ENCODE data around the gene TNFRSF21. TPM values are rescaled to one million over a fixed set of nuclear protein-coding genes. Genes with fewer than 3 reads are reported as not detected.

TNFRSF21 gene
- total RNA-seq, 2 experiments from 2014 or later, result 28.1 to 36.5 TPM

DNA sequence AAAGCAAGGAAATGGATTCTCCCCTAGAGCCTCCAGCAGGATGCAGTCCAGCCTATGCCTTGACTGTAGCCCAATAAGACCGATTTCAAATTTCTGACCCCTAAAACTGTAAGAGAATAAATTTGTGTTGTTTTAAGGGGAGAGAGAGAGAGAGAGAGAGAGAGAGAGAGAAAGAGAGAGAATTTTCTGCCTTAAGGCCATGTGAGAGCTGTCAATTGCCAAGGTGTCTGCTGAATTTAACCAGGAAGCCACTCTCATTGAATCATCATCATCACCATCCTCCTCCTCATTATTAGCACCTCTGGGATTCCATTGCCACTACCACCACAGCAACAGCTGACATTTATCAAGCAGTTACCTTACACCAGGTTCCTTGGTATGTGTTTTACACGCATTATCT is 27.8 kb upstream of the TNFRSF21 start:
- POLR2A ChIA-PET, result interaction anchor here (0.7 to 4.6 kb wide), 8 partner anchors 8 to 142 kb away, joined by 3 to 28 read pairs (median 4); no protein-coding TSS in a partner anchor
- Histone ChIP-seq H4K20me1 (ENCODE audit: insufficient read depth, low read length) (no peaks in the 10 kb centered on the region), H2AFZ (ENCODE audit: low read length) (peak overlapping the region; percentile 9; the same call in 1 of the 2 replicates), H3K4me1 (ENCODE audit: insufficient read depth, low read length, poor library complexity, severe bottlenecking) (peaks cover 38% of the 10 kb centered on the region), H3K9me3 (ENCODE audit: low read length) (no peaks in the 10 kb centered on the region), H3K79me2 (ENCODE audit: insufficient read depth, low read depth, low read length) (no peaks in the 10 kb centered on the region), H3K4me3 (ENCODE audit: low read depth, low read length, poor library complexity, severe bottlenecking) (no peak overlapping the region), H3K27ac (ENCODE audit: low read depth, low read length, poor library complexity, severe bottlenecking) (no peak overlapping the region), H3K4me2 (ENCODE audit: low read length) (no peak overlapping the region), H3K9me2 (ENCODE audit: insufficient read depth, low read length) (no peaks in the 10 kb centered on the region), H3K36me3 (ENCODE audit: insufficient read depth, low read length) (no peaks in the 10 kb centered on the region)
- CTCF ChIA-PET (ENCODE audit: unreplicated experiment), result interaction anchor here (1.5 kb wide), 1 partner anchor 18 kb away, joined by 4 read pairs; no protein-coding TSS in a partner anchor
- BruUV-seq (replicated peaks), result no TSS peak
- TF ChIP-seq, protein P1, sequence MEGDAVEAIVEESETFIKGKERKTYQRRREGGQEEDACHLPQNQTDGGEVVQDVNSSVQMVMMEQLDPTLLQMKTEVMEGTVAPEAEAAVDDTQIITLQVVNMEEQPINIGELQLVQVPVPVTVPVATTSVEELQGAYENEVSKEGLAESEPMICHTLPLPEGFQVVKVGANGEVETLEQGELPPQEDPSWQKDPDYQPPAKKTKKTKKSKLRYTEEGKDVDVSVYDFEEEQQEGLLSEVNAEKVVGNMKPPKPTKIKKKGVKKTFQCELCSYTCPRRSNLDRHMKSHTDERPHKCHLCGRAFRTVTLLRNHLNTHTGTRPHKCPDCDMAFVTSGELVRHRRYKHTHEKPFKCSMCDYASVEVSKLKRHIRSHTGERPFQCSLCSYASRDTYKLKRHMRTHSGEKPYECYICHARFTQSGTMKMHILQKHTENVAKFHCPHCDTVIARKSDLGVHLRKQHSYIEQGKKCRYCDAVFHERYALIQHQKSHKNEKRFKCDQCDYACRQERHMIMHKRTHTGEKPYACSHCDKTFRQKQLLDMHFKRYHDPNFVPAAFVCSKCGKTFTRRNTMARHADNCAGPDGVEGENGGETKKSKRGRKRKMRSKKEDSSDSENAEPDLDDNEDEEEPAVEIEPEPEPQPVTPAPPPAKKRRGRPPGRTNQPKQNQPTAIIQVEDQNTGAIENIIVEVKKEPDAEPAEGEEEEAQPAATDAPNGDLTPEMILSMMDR (conservative IDR thresholded peaks at IDR 0.05; ENCODE audit: low read length), result no peak
- TF ChIP-seq EZH2phosphoT487 (IDR thresholded peaks at IDR 0.05; ENCODE audit: borderline replicate concordance, low read depth, low read length), result no peak
- no peak for DNase-seq (ENCODE audit: low spot score)
- intact Hi-C loops (cut with micrococcal nuclease; ENCODE audit: unreplicated experiment), result no loop called here

DNA sequence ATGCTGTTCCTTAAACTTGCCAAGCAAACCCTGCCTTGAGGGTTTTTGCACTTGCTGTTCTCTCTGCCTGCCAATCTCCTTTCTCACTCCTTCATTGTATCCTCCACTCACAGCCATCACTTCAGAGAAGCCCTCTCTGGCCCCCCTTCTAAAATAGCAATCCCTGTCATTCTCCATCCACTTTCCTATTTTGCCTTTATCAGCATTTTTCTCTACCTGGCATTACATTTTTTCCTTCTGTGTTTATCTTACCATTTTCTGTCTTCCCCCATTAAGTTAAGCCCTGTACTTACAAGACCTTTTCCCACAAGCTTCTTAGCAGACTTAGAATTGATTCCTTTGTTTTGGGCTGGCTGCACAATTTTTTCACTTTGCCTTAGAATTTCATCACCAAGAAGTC is 26.6 kb upstream of the TNFRSF21 start:
- no peaks in the 10 kb centered on the region for H3K79me2 ChIP-seq (ENCODE audit: insufficient read depth, low read depth, low read length)
- no peak overlapping the region for H3K27ac ChIP-seq (ENCODE audit: low read depth, low read length, poor library complexity, severe bottlenecking)
- H3K4me1 ChIP-seq (ENCODE audit: insufficient read depth, low read length, poor library complexity, severe bottlenecking), result peaks cover 38% of the 10 kb centered on the region
- no peaks in the 10 kb centered on the region for H3K36me3 ChIP-seq (ENCODE audit: insufficient read depth, low read length)
- ChIA-PET CTCF (ENCODE audit: unreplicated experiment) (interaction anchor here (1.5 kb wide), 1 partner anchor 19 kb away, joined by 4 read pairs; no protein-coding TSS in a partner anchor), POLR2A (interaction anchor here (0.6 to 4.6 kb wide), 7 partner anchors 11 to 292 kb away, joined by 3 to 28 read pairs (median 7); no protein-coding TSS in a partner anchor)
- no peaks in the 10 kb centered on the region for H3K9me2 ChIP-seq (ENCODE audit: insufficient read depth, low read length)
- TF ChIP-seq, protein P1 (conservative IDR thresholded peaks at IDR 0.05; ENCODE audit: low read length), result no peak
- no peak for TF ChIP-seq EZH2phosphoT487 (IDR thresholded peaks at IDR 0.05; ENCODE audit: borderline replicate concordance, low read depth, low read length)
- peak overlapping the region; percentile 58; the same call in 1 of the 2 replicates for H3K4me2 ChIP-seq (ENCODE audit: low read length)
- peak overlapping the region; percentile 88; the same call in 1 of the 2 replicates for H2AFZ ChIP-seq (ENCODE audit: low read length)
- BruUV-seq (replicated peaks), result no TSS peak
- no peak overlapping the region for H3K4me3 ChIP-seq (ENCODE audit: low read depth, low read length, poor library complexity, severe bottlenecking)
- no peak for DNase-seq (ENCODE audit: low spot score)
- H4K20me1 ChIP-seq (ENCODE audit: insufficient read depth, low read length), result no peaks in the 10 kb centered on the region
- intact Hi-C loops (cut with micrococcal nuclease; ENCODE audit: unreplicated experiment), result no loop called here
- no peaks in the 10 kb centered on the region for H3K9me3 ChIP-seq (ENCODE audit: low read length)

DNA sequence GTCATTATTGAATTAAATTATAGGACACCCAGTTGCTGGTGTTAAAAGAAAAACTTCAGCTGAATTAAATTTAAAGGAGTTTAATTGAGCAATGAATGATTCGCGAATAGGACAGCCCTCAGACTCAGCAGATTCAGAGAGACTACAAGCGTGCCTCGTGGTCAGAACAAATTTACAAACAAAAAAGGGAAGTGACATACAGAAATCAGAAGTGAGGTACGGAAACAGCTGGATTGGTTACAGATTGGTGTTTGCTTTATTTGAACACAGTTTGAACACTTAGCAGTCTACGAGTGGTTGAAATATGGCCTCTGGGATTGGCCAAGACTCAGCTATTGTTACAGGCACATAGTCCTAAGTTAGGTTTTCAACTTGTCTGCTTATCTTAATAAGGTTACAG is 25.8 kb upstream of the TNFRSF21 start:
- H3K9me3 ChIP-seq (ENCODE audit: low read length), result no peaks in the 10 kb centered on the region
- CTCF ChIA-PET (ENCODE audit: unreplicated experiment), result no interaction called here
- H3K4me3 ChIP-seq (ENCODE audit: low read depth, low read length, poor library complexity, severe bottlenecking), result peak overlapping the region; percentile 19
- peak overlapping the region; percentile 70 for H3K27ac ChIP-seq (ENCODE audit: low read depth, low read length, poor library complexity, severe bottlenecking)
- TF ChIP-seq, protein P1 (conservative IDR thresholded peaks at IDR 0.05; ENCODE audit: low read length), result no peak
- TF ChIP-seq EZH2phosphoT487 (IDR thresholded peaks at IDR 0.05; ENCODE audit: borderline replicate concordance, low read depth, low read length), result no peak
- peaks cover 38% of the 10 kb centered on the region for H3K4me1 ChIP-seq (ENCODE audit: insufficient read depth, low read length, poor library complexity, severe bottlenecking)
- no peaks in the 10 kb centered on the region for H3K36me3 ChIP-seq (ENCODE audit: insufficient read depth, low read length)
- DNase-seq (ENCODE audit: low spot score), result peak; percentile 84
- BruUV-seq (replicated peaks), result no TSS peak
- no peaks in the 10 kb centered on the region for H4K20me1 ChIP-seq (ENCODE audit: insufficient read depth, low read length)
- peak overlapping the region; percentile 58 for H3K4me2 ChIP-seq (ENCODE audit: low read length)
- H3K79me2 ChIP-seq (ENCODE audit: insufficient read depth, low read depth, low read length), result no peaks in the 10 kb centered on the region
- H3K9me2 ChIP-seq (ENCODE audit: insufficient read depth, low read length), result no peaks in the 10 kb centered on the region
- intact Hi-C loops (cut with micrococcal nuclease; ENCODE audit: unreplicated experiment), result loop anchor here (1.0 kb wide), 1 partner anchor 25 kb away; no protein-coding TSS in a partner anchor
- H2AFZ ChIP-seq (ENCODE audit: low read length), result peak overlapping the region; percentile 88
- POLR2A ChIA-PET, result interaction anchor here (0.6 to 4.6 kb wide), 12 partner anchors 10 to 274 kb away, joined by 3 to 28 read pairs (median 4); no protein-coding TSS in a partner anchor
